NCI-H2171 treated with DMSO at 0.1 percent for 48 hours (cell line): ENCODE data around the gene PRRT1.
"Not testable (repeated sequence)": the region's sequence is repeated elsewhere in the genome, so short reads cannot be mapped to it uniquely, and the experiment has no call there.

Experiments
- DNase-seq: peaks from one replicate; lab custom pipeline; 2025; lab: John Stamatoyannopoulos, UW

Gene PRRT1

DNA sequence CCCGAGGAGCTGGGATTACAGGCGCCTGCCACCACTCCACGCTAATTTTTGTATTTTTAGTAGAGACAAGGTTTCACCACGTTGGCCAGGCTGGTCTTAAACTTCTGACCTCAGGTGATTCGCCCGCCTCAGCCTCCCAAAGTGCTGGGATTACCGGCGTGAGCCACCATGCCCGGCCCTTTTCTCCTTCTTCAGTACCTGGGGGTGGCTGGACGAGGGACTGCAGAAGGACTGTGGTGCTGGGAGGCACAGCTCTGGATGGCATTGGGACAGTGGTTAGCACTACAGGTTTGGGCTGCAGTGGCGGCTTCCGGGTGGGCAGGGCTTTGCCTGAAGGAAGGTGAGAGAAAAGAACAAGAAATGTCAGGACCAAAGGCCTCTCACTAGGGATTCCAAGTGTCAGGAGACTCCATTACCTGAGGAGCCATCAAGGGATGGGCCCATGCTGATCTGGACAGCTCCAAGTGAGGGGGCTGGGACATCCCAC lies 31.1 kb downstream of the PRRT1 start:
- DNase-seq, result no peak

DNA sequence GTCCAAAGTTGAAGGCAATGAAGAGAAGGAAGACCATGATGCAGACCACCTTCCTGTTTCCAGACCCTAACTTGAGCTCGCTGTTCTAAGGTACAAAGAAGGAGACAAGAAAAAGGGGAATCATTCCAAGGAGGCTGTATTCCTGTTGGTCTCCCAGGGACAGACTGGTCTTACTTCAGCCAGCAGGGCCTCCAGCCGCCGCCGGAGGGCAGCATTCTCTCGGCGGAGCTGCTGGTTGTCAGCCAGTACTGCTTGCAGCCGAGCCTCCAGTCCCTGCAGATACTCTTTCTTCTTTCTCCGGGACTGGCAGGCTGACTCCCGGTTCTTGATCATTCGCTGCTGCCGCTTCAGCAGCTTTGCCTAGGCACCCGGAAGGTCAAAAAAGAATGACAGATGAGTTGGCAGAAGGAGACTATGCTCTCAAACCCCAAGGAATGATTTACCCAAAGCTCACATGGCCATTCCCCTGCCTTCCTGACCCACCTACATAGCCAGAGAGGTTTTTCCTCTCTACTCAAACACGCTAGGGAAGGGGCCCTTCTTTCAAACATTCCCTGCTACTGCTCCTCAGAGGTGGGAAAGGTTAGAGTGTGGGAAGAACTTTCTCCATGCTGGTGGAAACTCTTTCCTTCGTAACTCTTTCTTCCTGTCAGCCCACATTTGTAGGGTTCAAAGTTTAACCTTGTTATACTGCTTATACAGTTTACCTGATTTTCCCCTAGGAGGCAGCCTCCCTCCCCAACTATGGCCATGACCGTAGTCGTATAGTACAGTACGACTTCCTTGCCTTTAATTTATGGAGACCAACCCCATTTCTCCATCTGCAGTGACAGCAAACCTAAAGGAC lies 32.7 kb downstream of the PRRT1 start:
- peak; percentile 72 for DNase-seq

DNA sequence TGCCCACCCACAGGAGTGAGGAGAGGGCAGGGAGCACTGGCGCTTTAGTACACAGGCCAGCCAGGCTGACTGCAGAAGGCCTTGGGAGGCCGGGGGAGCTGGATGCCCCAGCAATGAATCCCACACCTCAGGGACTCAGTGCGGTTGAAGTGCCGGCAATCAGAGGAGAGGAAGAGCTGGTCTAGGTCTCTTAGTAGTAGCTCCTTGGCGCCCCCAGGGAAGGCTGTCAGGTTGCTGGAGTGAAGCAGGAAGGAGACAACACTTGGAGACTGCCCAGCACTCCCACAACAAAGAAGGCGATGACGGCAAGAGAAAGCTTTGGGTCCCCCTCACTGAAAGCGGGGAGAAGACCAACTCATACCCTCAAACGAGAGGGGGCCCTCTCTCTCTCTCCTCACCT lies 34.3 kb downstream of the PRRT1 start:
- DNase-seq, result no peak

DNA sequence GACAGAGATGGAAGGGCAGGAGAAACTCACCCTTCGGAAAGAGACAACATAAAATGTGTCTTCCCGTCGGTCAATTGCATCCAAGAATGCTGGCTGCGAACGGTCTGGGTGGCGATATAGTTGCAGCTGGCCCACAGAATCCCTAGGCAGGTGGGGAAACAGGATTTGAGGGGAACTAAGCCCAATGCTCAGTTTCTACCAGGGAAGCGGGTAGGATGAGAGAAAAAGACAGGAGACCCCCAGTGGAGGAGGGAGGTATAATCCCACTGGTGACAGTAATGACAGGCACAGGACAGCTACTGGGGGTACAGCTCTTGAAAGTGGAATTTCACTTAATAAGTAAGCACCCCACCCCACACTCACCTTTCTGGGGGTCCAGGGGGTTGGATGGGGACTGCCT lies 35.1 kb downstream of the PRRT1 start:
- DNase-seq, result no peak

DNA sequence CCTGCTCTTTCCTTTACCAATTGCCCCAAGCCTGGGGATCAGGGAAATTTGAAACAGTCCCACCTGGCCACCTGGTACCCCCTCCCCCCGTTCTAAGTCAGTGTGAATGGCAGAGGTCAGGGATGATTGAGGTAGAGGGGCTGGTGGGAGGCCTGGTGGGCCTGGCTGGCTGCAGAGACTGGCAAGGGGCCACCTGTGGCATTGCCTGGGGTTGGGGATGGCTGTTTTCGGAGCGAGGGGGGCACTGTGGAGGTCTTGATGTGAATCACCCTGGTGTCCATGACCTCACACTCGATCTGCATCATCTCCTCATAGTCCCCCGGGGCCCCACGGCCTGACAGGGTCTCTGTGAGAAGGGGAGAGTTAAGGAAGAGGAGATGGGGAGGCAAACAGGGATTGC lies 36.1 kb downstream of the PRRT1 start:
- no peak for DNase-seq

DNA sequence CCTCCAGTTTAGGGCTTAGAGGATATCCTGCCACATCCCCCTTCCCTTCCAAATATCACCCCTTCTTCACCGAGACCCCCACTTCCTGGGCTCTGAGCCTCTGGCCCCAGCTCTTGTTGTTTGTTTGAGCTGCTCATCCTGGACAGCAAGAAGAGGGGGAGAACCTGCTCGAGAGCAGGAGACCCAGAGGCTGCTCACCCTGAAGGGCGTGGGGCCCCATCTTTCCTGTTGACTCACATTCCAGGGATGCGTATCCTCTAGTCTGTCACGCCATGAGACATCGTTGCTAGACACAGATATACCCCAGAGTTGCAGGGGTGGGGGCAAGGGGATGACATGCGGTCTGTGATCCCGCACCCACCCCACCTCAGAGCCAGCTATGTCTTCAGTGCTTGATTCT lies 36.9 kb downstream of the PRRT1 start:
- no peak for DNase-seq

DNA sequence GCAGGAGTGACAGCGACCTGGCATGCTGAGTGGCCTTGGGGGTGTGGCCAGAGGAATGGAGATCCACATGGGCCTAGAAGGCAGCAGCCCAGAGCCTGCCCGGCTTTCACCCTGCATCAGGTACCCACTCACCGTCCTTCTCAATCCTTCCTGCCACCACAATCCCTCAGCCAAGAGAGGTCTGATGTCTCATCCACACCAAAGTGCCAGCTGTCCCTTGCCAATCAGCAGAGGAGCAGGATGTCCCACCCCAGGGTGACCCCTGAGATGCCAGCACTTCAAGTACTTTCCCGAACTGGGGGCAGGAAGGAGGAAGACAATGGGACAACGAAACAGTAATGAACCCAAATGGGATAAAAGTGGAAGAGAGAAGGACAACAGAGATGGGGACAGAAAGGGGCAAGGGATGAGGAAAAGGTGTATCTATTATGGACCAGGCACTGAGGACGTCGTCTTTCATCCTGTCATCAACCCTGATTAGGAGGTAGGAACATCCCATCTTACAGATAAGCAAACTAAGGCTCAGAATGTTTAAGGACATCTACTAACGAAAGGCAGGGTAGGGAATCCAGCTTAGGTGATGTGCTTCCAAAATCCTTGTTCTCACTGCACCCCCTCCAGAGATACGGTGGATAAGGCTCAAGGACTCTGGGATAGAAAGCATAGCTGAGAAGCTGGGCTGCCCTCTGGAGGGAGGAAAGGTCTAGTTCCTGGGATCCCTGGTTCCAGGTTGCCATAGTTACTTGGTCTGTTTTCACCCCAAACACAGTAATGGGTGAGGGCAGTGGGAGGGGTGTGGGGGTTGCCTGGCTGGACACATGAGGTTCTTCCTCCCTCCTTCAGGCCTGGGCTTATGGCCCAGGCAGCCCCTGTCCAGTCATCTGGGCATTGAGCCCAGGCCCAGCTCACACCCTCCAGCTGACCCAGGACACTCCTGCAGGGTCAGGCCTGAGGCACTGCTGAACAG lies 38.1 kb downstream of the PRRT1 start:
- no peak for DNase-seq

DNA sequence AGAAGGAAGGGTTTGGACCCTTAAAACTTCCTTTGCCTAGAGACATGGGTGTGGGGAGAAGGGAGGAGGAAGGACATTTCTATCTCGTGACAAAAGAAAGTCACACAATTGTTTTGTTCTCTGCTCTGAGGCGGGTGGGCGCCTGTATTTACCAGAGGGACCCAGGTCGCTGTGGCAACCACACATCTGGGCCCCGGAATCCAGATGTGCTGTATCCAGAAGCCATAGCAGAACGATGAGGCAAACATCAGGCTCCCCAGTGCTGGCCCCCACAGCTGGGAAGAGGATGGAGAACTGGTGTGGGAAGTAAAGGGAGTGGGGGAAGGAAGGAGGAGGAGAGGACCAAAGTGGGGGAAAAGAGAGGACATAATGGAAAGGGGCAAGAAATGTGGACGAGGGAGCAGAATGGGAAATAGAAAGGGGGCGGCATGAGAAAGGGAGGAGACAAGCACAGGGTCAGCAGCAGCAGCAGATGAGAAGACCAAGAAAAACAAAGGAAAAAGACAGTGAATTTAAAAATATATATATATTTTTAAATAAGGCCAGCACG lies 39.2 kb downstream of the PRRT1 start:
- DNase-seq, result no peak

DNA sequence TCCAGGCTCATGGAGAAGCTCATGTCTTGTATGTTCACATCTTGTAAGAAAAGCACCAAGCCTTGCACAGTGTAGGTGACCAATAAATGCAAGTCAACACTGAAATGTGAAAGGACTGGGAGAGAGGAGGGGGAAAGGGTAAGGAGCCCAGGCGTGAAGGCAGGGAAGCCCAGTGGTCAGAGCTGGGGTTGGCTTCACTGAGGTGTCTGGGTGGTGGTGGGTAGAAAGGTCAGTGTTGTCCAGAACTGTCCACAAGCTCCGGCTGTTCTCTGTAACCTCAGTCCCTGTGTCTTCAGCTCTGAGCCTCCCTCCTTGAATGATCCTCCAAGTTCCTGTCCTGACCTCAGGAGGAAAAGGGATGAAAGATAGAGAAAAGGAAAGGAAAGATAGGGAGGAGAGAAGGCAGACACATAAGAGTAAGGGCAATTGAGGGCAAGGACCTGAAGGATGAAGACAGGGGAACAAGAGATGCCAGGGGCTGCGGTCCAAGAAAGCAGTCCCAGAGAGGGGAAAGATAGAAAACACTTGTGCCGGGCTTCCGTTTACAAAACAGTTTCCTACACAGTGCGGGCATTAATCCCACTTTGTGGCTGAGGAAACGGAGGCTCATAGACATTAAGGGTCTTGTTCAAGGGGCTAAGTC lies 40.2 kb downstream of the PRRT1 start:
- DNase-seq, result no peak

DNA sequence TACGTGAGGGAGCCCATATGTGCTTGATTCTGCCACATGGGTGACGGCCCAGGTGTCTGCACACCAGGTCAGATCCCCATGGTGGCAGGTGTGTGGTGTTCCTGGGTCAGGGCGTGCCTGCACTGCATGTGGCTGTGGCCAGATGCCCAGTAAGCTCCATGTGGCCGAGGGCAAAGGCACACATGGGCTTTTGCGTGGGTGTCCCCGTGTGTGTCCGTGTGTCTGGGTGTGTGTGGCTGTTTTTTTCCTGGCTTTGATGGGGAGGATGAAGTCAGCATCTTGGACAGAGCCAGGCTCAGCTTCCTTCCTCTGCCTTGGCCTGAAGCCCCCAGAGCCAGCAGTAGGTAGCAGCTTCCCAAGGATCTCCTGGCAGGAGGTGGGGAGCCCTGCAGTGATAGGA lies 41.1 kb downstream of the PRRT1 start:
- DNase-seq, result no peak

DNA sequence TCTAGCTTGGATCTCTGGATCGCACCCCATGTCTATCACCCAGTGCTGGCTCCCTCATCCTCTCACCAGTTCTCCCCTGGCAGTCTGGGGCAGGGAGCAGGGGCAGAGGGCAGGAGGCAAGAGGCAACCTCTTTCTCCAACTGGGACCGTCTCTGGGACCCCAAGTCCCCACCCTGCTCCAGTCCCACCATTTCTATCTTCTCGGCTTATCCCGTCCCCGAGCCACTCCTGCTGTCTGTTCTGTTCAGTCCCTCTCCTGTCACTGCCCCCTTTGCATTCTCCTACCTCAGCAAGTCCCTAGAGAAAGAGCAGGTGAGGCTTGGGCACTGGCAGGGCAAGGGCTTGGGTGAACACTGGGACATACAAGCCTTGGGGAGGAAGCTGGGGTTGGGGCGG lies 42.0 kb downstream of the PRRT1 start:
- no peak for DNase-seq

DNA sequence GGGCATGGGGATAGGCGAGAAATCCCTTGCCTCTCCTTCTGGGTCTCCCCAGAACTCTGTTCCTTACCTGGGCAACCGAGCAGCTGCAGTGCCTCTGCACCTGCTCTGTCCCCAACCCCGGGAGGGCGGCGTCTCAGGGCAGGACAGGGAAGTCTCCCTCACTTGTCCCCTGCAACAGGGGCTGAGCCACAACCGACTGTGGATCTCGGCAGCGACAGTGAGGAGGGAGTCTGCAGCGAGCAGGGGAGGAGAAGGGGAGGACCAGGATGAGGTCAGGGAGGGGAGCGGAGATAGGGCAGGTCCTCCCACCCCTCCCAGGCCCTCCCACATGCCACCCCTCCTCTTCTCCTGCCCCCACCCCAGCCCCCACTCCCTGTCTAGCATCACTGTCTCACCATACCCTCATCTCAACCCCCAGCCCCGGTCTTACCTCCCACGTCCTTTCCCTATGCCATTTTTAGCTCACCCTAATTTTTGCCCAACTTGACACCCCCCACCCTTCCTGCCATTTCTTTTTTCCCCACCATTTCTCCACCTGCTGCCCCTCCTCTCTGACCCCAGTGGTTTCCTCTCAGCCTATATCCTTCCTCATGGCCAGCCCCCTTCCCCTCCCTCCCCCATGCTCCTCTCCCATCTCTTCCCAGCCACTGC lies 42.5 kb downstream of the PRRT1 start, which contains the start of gene TNXB:
TSS of gene TNXB (minus strand) at position 225 of the 651 bp plus-strand sequence. CDS start 11,140 bp downstream, outside the sequence.
- no peak for DNase-seq

DNA sequence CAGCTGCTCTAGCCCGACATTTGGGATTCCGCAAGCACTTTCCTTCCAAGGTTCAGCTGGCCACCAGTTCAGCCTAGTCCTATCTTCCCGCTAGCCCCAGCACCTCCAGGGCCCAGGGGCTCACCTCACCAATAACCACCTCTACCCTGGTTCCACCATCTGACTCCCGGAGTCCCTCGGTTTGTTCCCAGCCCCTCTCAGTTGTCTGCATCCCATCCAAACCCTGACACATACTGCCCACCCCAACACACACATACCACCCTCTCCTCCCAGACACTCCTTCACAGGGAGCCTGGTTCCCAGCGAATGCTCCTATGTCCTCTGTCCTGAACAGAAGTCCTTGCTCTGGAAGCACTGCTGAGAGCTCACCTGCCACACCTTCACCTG lies 43.0 kb downstream of the PRRT1 start:
- no peak for DNase-seq

DNA sequence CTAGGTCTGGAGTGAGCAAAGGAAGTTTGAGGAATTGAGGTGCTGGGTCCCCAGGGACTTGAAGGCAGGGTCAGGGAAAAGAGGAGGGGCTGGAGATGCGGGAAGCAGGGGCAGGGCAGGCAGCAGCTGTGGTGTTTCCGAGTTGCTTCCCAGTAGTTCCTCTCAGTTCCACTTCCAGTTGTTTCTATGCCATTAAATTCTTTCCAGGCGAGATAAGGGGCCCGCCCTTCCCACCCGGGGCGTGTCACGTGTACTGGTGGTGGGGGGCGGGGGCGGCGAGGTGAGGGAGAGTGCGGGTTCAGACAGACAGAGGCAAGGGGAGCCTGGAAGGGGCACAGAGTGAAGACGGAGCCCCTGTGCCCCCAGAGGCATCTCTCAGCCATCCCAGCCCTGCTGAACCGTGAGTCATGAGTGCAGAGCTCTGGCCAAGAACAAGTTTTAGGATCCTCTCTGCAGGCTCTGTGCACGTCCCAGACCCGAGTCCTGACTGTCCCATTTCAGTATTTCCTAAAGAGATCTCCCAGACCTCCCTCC lies 43.6 kb downstream of the PRRT1 start:
- no peak for DNase-seq

DNA sequence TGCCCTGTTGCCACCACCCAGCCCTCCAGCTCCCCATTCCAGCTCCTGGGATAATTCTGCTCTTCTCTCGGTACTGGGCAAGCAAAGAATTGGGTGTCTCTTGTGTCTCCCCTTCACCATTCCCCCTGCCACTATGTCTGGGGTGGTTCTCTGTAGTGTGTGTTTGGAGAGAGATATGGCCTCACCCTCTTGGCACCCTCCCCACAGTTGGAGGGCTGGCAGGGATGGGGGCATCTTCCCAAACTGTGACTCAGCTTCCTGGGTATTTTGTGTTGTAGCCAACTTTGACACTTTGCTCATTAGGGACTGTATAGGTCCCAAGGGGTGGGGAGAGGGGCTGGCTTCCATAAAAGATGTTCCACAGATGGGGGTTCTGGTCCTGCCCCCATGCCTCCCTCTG lies 44.3 kb downstream of the PRRT1 start:
- DNase-seq, result no peak

DNA sequence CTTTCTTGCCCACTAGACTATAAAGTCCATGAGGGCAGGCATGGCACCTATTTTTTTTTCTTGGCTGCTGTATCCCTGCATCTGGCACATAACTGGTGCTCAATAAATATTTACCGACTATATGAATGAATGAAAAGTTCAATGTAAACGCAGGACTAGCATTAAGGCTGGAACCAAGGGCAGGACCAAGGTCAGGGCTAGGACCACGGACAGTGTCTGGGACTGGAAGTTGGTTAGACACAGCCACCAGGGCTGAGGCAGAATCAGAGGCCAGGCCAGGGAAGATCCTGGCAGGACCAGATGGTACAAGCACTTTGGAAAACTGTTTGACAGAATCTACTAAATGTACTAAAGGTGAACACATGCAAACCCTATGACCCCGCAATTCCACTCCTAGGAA lies 46.3 kb downstream of the PRRT1 start:
- DNase-seq, result no peak

DNA sequence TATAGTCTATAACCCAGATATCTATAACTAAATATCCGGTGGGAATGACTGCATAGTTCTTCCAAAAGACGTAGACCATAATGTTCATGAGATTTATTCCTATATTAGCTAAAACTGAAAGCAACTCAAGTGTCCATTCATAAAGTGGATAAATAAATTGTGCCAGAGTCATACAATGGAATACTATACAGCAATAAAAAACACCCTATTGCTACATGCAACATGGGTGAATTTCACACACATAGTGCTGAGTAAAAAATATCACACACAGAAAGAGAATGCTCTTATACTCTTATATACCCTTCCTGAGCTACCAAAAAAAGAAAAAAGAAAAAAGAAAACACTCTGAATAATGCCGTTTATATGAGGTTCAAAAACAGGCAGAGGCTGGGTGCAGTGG lies 49.5 kb downstream of the PRRT1 start:
- DNase-seq, result no peak

DNA sequence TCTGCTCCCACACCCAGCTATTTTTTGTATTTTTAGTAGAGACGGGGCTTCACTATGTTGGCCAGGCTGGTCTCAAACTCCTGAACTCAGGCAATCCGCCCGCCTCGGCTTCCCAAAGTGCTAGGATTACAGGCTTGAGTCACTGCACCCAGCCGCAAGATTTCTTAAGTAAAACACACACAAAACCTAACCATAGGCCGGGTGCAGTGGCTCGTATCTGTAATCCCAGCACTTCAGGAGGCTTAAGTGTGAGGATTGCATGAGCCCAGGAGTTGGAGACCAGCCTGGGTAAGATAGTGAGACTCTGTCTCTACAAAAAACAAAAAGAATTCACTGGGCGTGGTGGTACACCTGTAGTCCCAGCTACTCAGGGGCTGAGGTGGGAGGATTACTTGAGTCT lies 51.5 kb downstream of the PRRT1 start:
- not testable (repeated sequence) for DNase-seq
